Uterus (tissue), 4 donors: ENCODE data around the gene TUBB6. TPM values are rescaled to one million over a fixed set of nuclear protein-coding genes. Genes with fewer than 3 reads are reported as not detected.

Experiments used
- DNase-seq, 2 donors: peaks; one replicate each; pipeline ENCODE4 v3.0.0-alpha.2; 2019 to 2020
- H3K27ac ChIP-seq, 2 donors: fragments of 200-600 bp; sonication (generic); 1 replicate in 1 of 2; 2 replicates in 1 of 2; pipeline ENCODE4 v1.5.1; 2016 to 2018
- H3K27me3 ChIP-seq, 2 donors: fragments of 200-600 bp; sonication (generic); one replicate each; pipeline ENCODE4 v1.5.1; 2018 to 2019; ENCODE audit warnings: control low read depth in 1 of 2
- H3K36me3 ChIP-seq, 2 donors: fragments of 200-600 bp; sonication (generic); one replicate each; pipeline ENCODE4 v1.5.1; 2019; ENCODE audit warnings: control low read depth in 1 of 2
- H3K4me1 ChIP-seq, 2 donors: fragments of 200-600 bp; sonication (generic); one replicate each; pipeline ENCODE4 v1.5.1; 2018 to 2019; ENCODE audit warnings: control low read depth in 1 of 2
- H3K4me3 ChIP-seq, 2 donors: fragments of 200-600 bp; sonication (generic); 1 replicate in 1 of 2; 2 replicates in 1 of 2; pipeline ENCODE4 v1.5.1; 2018 to 2019; ENCODE audit warnings: mild to moderate bottlenecking in 1 of 2
- H3K9me3 ChIP-seq, 2 donors: fragments of 200-600 bp; sonication (generic); one replicate each; pipeline ENCODE4 v1.5.1; 2019; ENCODE audit warnings: control low read depth in 1 of 2
- CTCF ChIP-seq, 4 experiments: fragments of 200-600 bp in 2 of 4; fragments of 450-650 bp in 2 of 4; sonication (generic) in 2 of 4; IDR thresholded peaks; one replicate each; pipeline ENCODE4 v1.5.1; 2016 to 2019; ENCODE audit warnings: antibody characterized with exemption in 4 of 4, mild to moderate bottlenecking in 2 of 4, moderate library complexity in 1 of 4
- POLR2A ChIP-seq, 2 donors: fragments of 450-650 bp; IDR thresholded peaks; one replicate each; pipeline ENCODE4 v1.6.1; 2016; ENCODE audit warnings: antibody characterized with exemption in 2 of 2, mild to moderate bottlenecking in 1 of 2, moderate library complexity in 1 of 2
- intact Hi-C: fragments of 100-400 bp; cut with DNase I; formaldehyde crosslinking; loops from one replicate; pipeline ENCODE4 v1.15.1; 2023; ENCODE audit warnings: low total_unique reads
- small RNA-seq: library from RNA; depleted of rRNA; stranded (forward); fragments of <200 nt; gene quantifications from one replicate; pipeline ENCODE3, GENCODE V24; 2016
- total RNA-seq, 4 donors: library from RNA; depleted of rRNA in 3 of 4; stranded (reverse); fragments of >200 nt in 3 of 4; gene quantifications; one replicate each; pipeline versions ENCODE4 v1.1.0 to v1.2.4, GENCODE V29; 2014 to 2023
- donor health status: DM: yes; HTN: yes; CAD: no.

TUBB6 gene
- total RNA-seq, 4 donors from 2014 or later, result 222 to 456 (median 280) TPM

- no peaks in the 10 kb centered on the region for H3K9me3 ChIP-seq
- H3K27me3 ChIP-seq, result no peaks in the 10 kb centered on the region
- H3K4me3 ChIP-seq, result no peak overlapping the region
- H3K36me3 ChIP-seq, result no peaks in the 10 kb centered on the region
- no peak overlapping the region for H3K27ac ChIP-seq
- no peak for TF ChIP-seq POLR2A (IDR thresholded peaks at IDR 0.05)
- TF ChIP-seq CTCF (IDR thresholded peaks at IDR 0.05), result no peak
- no peaks in the 10 kb centered on the region for H3K4me1 ChIP-seq
- intact Hi-C loops, result loop anchor here (10.0 kb wide), 1 partner anchor 90 kb away; no protein-coding TSS in a partner anchor
- no peak for DNase-seq
Measured at GRCh38 chr18:12374401-12374800, 66.4 kb downstream of the TUBB6 start.

Small RNAs within 50 kb of the gene (small RNA-seq; reads per million reads assigned to genes)
- gene RNU6-170P, result not detected

Other genes with a start within 250 kb of the TUBB6 start
- gene ANKRD62, start 214.4 kb upstream of the TUBB6 start, total RNA-seq, result under 1 TPM in 2 of 4 donors, not detected in 2; 0.07 to 0.18 TPM
- not detected for gene CIDEA, start 53.9 kb upstream of the TUBB6 start, total RNA-seq
- 10 to 100 TPM; 18.5 to 53.1 (median 33.7) TPM for gene AFG3L2, start 69.0 kb downstream of the TUBB6 start, total RNA-seq
- gene PRELID3A, start 99.7 kb downstream of the TUBB6 start, total RNA-seq, result 1 to 10 TPM in 2 of 4 donors, under 1 TPM in 1, not detected in 1; 0.26 to 7.9 (median 7.7) TPM